Lower lobe of right lung (tissue), 2 donors: Measurements from ENCODE around the gene GRIP1. TPM values are rescaled to one million over a fixed set of nuclear protein-coding genes. Genes with fewer than 3 reads are reported as not detected.

Experiments used
- ATAC-seq, 2 donors: fragments of 200-7000 bp; cut with Tn5 transposase; one replicate each; pipeline ENCODE4 v1.9.1; 2020 to 2022; ENCODE audit warnings: mild to moderate bottlenecking in 2 of 2, moderate library complexity in 2 of 2
- DNase-seq: peaks from one replicate; pipeline ENCODE4 v3.0.0-alpha.2; 2020
- H3K27ac ChIP-seq: fragments of 200-600 bp; one replicate; pipeline ENCODE4 v1.8.0; 2022
- H3K27me3 ChIP-seq: fragments of 200-600 bp; one replicate; pipeline ENCODE4 v1.8.0; 2022; ENCODE audit warnings: low read depth
- H3K36me3 ChIP-seq: fragments of 200-600 bp; one replicate; pipeline ENCODE4 v1.8.0; 2022; ENCODE audit warnings: mild to moderate bottlenecking
- H3K4me1 ChIP-seq: fragments of 200-600 bp; one replicate; pipeline ENCODE4 v1.8.0; 2022
- H3K4me3 ChIP-seq: fragments of 200-600 bp; one replicate; pipeline ENCODE4 v1.8.0; 2022; ENCODE audit warnings: mild to moderate bottlenecking
- H3K9me3 ChIP-seq: fragments of 200-600 bp; one replicate; pipeline ENCODE4 v1.8.0; 2022
- CTCF ChIP-seq: fragments of 200-600 bp; IDR thresholded peaks from one replicate; pipeline ENCODE4 v1.8.0; 2022; ENCODE audit warnings: antibody characterized with exemption, mild to moderate bottlenecking
- intact Hi-C: fragments of 100-400 bp; cut with DNase I; formaldehyde crosslinking; loops from one replicate; pipeline ENCODE4 v1.11.0; 2022
- total RNA-seq: library from RNA; stranded (reverse); fragmentation: NEBNext Ultra II Directional; extraction: Animal tissue kit (Norgen Biotek cat#: 25700); gene quantifications from one replicate; pipeline ENCODE4 v1.2.1, GENCODE V29; 2021
- donor health status: DM: no; HTN: yes; CAD: no; lungs with severe emphysema.

The GRIP1 gene
- total RNA-seq, 1 donor from 2014 or later, result 4.3 TPM

- Histone ChIP-seq H3K9me3 (no peaks in the 10 kb centered on the region), H3K36me3 (no peaks in the 10 kb centered on the region), H3K4me3 (no peak overlapping the region), H3K27ac (no peak overlapping the region), H3K4me1 (no peaks in the 10 kb centered on the region), H3K27me3 (no peaks in the 10 kb centered on the region)
- intact Hi-C loops, result no loop called here
- DNase-seq (no peak), ATAC-seq (peak in 1 of 2 donors; percentile 39)
- TF ChIP-seq CTCF, result no peak
Measured at GRCh38 chr12:66352197-66352596, 326.7 kb downstream of the GRIP1 start.

- Histone ChIP-seq H3K27ac (no peak overlapping the region), H3K36me3 (no peaks in the 10 kb centered on the region), H3K27me3 (no peaks in the 10 kb centered on the region), H3K4me1 (no peaks in the 10 kb centered on the region), H3K9me3 (no peaks in the 10 kb centered on the region), H3K4me3 (no peak overlapping the region)
- ATAC-seq (no peak), DNase-seq (no peak)
- no peak for TF ChIP-seq CTCF
- intact Hi-C loops, result no loop called here
Measured at GRCh38 chr12:66351301-66351700, 327.6 kb downstream of the GRIP1 start.

GRCh38 chr12:66345956-66346355 lies 332.9 kb downstream of the GRIP1 start:
- Histone ChIP-seq H3K4me3 (no peak overlapping the region), H3K27me3 (no peaks in the 10 kb centered on the region), H3K4me1 (no peaks in the 10 kb centered on the region), H3K36me3 (peaks cover 4% of the 10 kb centered on the region), H3K9me3 (peaks cover 15% of the 10 kb centered on the region), H3K27ac (no peak overlapping the region)
- ATAC-seq, result no peak
- intact Hi-C loops, result no loop called here
- DNase-seq, result no peak
- no peak for TF ChIP-seq CTCF

GRCh38 chr12:66345212-66345611 lies 333.7 kb downstream of the GRIP1 start:
- no peaks in the 10 kb centered on the region for H3K4me1 ChIP-seq
- H3K27me3 ChIP-seq, result no peaks in the 10 kb centered on the region
- peaks cover 4% of the 10 kb centered on the region for H3K36me3 ChIP-seq
- H3K27ac ChIP-seq, result no peak overlapping the region
- ATAC-seq (no peak), DNase-seq (no peak)
- intact Hi-C loops, result no loop called here
- TF ChIP-seq CTCF, result no peak
- no peak overlapping the region for H3K4me3 ChIP-seq
- peaks cover 16% of the 10 kb centered on the region for H3K9me3 ChIP-seq

- DNase-seq, result no peak
- no peak for TF ChIP-seq CTCF
- Histone ChIP-seq H3K4me3 (no peak overlapping the region), H3K36me3 (peaks cover 27% of the 10 kb centered on the region), H3K4me1 (no peaks in the 10 kb centered on the region), H3K27me3 (no peaks in the 10 kb centered on the region), H3K9me3 (peaks cover 16% of the 10 kb centered on the region), H3K27ac (no peak overlapping the region)
- no peak for ATAC-seq
- intact Hi-C loops, result no loop called here
Measured at GRCh38 chr12:66341126-66341525, 337.8 kb downstream of the GRIP1 start.

GRCh38 chr12:66340131-66340530 lies 338.7 kb downstream of the GRIP1 start:
- no peak for TF ChIP-seq CTCF
- no peaks in the 10 kb centered on the region for H3K27me3 ChIP-seq
- H3K27ac ChIP-seq, result no peak overlapping the region
- no peak overlapping the region for H3K4me3 ChIP-seq
- intact Hi-C loops, result no loop called here
- H3K36me3 ChIP-seq, result peaks cover 27% of the 10 kb centered on the region
- peaks cover 16% of the 10 kb centered on the region for H3K9me3 ChIP-seq
- no peak for ATAC-seq
- H3K4me1 ChIP-seq, result no peaks in the 10 kb centered on the region
- no peak for DNase-seq
